GM21786 (cell line): ENCODE measurements around the gene NDUFS2.
A peak's percentile ranks its signal among the peaks of the same experiment; 100 is the strongest.
"Not testable (repeated sequence)": the region's sequence is repeated elsewhere in the genome, so short reads cannot be mapped to it uniquely, and the experiment has no call there.

ENCODE experiments used
- ATAC-seq: cut with Tn5 transposase; IDR thresholded peaks from one replicate; pipeline ENCODE4 v1.9.1; 2021; ENCODE audit not compliant: unreplicated experiment

Gene NDUFS2

DNA sequence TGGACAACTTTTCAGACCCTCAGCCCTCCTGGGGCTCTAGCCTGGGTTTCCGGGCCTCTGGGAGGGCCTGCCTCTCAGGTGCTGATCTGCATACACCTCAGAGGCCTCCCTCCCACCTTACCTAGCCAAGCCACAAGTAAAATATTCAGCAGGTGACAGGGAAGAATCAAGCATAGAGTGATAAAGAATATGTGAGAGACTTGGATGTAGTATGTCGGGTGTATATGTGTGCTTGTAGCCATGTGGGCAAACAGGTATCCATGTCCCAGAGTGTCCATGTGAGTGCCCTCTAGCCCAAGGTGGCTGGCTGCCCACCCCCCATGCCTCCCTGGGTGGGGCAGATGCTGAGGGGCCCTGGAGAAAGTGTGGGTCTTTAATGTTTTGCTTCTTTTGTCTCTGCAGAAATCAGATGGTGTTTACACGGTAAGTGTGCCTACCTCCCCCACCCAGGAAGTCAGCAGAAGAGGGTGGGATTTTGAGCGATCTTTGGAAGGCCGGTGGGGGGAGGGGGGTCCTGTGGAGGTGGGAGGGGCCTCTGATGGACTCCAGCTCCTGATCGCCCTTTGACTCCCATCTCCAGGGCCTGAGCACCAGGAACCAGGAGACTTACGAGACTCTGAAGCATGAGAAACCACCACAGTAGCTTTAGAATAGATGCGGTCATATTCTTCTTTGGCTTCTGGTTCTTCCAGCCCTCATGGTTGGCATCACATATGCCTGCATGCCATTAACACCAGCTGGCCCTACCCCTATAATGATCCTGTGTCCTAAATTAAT lies 16.3 kb downstream of the NDUFS2 start:
- ATAC-seq: no peak

DNA sequence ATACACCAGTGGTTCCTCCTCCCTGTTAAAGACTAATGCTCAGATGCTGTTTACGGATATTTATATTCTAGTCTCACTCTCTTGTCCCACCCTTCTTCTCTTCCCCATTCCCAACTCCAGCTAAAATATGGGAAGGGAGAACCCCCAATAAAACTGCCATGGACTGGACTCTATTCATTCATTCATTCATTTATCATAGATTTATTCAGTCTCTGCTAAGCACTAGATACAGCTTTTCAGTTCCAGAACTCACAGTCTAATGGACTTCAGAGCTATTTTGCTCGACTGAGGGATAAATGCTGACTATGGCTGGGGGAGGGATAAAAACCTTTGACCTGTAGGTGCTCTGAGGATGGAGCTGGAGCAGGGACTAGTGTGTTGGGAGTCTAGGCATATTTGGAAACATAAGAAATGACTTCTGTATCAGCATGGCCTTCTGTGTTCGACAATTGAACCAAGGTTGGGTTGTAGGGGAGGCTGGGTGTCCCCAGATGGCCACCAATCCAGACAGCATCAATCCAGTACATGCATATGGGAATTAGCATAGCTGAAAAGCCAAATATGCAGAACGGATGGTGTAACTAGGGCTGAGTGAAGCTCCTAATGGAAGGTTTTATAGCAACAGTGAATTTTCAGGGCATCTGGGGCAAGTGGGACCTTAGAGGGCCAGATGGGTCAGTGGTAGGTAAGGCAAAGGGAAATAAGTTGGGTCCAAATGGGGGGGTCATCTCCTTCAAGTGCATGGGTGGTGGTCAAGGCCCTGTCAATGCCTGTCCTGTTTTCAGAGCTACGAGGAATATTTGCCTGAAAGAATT lies 17.1 kb downstream of the NDUFS2 start:
- no peak for ATAC-seq

DNA sequence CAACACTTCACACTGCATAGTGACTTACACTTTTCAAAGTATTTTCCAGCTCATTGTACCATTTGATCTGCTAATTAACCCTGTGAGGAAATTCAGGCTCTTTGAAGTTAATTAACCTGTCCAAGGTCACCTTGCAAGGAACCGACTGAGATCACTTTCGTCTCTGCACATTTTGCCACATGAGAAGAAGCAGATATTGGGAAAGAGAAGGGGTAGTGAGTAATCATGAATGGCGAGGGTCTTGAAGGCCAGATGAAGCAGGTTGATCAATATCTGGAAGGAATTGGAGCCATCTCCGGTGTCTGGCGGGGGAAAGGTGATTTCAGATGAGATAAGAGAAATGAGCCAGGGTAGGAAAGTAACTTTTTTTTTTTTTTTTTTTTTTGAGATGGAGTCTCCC lies 17.8 kb downstream of the NDUFS2 start:
- ATAC-seq: no peak

DNA sequence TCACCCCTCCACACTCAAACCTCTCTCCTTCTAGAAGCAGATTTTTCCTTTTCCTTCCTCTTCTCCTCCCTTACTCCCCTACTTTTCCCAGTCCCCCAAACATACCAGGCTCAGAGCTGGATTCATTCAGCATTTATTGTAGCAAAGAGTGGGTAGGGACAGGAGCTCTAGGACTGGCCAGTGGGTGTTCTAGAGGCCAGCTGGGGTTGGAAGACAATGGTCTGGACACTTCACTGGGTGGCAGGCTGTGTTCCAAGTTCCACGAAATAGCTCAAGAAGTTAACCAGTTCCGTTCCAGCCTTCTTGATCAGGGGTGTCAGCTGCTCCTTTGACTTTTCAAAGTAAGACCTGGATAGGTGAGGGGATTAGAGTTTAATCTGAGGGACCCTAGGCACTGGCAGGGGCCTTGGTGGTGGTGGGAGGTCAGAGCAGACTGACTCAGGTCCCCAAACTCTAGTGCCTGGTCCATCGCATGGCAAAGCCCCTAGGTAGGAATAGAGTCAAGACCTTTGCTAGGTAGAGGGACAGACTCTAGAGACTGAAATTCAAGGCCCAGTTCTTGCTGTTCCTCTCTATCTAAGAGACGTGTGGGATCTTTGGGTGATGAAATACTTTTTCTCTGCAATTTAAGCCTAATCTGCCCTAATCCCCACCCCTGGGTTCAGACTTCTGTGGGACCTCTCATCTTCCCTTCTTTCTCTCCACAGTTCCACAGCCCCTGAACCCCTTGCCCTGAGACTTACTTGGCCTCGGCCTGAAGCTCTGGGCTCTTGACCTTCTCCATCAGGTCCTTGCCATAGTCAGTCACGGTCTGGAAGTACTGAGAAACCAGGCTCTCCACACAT lies 20.2 kb downstream of the NDUFS2 start:
- ATAC-seq: no peak

DNA sequence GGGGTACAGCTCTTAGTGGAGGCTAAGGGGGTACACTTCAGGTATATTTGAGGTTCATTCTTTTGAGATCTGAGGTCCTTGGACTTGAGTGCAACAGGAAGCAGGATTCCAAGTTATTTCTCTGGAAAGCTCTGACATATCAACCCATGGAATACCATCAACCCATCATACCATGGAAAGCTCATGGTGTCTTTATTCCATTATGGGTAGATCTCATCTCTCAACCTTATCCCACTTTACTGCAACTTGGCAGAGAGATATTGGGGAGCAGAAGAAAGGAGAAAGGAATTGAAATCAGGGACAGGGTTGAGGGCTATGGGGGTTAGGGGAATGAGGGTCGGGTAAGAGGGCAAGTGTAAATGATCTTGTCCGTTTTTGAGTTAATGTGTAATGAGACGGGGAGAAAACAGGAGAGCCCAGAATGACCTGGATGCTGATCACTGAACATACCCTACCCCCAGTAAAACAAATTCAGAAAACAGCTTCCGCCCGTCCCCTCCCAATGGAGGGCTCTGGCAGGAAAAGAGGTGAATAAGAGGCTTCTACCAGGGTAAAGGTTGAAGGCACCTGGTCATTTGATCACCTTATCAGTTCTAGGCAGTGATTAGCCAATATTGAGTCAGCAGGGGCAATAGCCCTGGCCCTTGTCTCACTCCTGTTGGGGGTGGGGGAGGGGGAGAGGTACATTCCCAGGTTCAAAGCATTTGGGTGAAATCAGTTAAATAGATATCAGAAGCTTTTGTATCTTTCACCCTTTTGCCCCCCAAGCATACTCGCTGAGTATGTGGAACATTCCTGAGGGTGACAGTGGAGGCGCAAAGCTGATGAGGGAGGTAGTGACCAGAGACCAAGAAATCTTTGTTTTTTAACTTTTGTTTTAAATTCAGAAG lies 21.9 kb downstream of the NDUFS2 start:
- ATAC-seq: no peak

DNA sequence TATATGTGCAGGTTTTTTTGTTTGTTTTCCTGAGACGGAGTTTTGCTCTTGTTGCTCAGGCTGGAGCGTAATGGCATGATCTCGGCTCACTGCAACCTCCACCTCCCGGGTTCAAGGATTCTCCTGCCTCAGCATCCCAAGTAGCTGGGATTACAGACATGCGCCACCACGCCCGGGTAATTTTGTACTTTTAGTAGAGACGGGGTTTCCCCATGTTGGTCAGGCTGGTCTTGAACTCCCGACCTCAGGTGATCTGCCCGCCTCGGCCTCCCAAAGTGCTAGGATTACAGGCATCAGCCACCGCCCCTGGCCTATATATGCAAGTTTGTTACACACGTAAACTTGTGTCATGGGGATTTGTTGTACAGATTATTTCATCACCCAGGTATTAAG lies 22.5 kb downstream of the NDUFS2 start:
- not testable (repeated sequence) for ATAC-seq

DNA sequence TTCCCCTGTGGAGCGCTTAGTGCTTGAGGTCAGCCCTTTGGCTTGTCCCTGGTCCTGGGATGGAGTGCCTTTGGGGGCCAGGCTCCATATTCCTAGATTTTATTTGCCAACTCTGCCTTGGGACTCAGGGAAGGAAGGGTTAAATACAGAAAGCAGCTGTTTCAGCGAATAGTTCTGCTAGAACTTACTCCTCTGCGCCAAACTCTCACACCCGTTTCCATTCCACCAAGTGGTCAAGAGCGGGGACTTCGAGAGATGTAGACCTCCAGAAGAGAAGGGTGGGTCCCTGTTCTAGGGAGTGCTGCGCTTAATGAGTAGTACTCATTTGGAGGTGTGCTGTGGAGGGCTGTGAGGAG lies 23.0 kb downstream of the NDUFS2 start:
- ATAC-seq: no peak

DNA sequence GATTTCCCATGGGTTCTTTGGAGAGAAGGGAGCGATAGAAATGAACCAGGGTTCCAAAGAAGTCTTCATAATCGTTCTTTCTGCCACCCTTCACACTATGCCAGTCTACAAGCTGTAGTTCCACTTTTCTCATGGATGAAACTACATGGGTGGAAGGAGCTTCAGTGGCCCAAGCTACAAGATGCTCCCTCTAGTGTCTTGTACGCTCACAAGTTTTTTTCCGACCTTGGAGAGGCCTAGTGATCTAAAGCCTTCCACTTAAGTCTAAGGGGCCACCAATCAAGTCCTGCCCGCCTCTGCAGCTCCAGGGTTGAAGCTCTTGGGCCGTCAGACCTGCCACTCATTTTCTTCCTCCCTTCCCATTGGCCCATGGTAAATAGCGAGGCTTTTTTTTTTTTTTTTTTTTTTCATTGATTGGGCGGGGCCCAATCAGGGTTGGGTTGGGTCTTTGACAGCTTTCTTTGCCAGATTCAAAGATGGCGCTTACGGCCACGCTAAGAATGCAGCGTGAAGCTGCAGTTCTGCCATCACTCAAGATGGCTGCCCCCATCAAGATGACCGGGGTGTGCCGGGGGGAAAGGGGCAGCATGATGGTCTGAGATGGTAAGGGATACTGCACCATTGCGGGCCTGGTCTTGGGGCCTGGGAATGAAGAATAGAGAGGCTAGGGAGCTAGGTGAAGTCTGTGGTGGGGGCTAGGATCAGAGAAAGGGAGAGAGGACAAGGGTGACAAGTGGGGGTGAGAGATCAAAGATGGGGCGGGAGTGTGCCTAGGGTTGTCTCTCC lies 23.6 kb downstream of the NDUFS2 start, which contains the start of gene TOMM40L:
TOMM40L (plus strand) TSS at position 527 of the 786 bp plus-strand sequence. CDS start 430 bp downstream, outside the sequence.
- ATAC-seq: peak; percentile 94

DNA sequence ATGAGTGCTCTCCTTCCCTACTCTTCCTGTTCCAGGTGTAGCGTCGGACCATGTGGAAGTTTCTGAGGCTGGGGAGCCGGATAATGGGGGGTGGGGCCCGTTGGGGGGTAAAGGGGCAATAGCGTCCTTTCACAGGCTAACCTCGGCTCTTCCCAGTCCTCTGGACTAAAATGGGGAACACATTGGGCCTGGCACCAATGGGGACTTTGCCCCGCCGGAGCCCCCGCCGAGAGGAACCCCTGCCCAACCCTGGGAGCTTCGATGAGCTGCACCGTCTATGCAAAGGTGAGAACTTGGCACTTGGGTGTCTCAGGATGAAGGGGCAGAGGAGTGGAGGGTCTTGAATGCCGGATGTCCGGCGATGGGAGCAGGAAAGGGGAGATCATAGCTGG lies 24.1 kb downstream of the NDUFS2 start:
- ATAC-seq: no peak

DNA sequence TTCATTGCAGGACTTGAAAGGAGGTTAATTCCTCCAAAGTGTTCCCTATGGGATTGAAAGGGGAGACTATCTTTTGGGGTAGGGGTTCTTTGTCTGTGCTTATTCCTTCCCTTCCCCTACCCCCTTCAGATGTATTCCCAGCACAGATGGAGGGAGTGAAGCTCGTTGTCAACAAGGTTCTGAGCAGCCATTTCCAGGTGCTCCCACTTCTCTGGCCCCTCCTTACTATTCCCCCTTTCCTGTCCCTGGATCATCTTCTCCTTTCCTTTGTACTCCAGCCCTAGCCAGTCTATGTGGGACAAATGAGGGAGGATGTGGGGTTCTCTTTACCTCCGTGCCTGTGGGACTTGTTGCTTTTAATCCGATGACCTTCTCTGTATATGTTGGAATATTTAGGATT lies 24.6 kb downstream of the NDUFS2 start:
- no peak for ATAC-seq

DNA sequence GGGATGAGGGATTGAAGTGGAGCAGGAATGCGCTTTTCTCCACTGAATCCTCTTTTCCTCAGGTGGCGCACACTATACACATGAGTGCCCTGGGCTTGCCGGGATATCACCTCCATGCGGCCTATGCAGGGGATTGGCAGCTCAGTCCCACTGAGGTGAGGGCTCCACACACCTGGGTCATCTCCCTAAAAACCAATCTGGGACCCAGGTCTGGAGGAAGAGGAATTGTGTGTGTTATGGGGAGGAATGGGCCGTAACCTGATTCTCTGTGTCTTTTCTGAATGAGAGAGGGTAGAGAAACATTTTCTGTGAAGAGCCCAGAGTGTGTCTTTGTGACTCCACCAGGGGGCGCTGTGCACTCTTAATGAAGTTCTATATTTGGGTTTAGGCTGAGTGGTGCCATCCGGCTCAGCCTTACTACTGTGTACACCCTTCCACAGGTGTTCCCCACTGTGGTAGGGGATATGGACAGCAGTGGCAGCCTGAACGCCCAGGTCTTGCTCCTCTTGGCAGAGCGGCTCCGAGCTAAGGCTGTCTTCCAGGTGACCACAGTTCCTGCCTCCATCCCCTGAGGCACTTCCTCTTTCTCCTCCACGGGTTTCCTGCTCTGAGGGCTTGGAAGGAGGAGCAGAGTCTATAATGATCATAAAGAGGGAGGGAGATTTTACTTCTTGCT lies 25.2 kb downstream of the NDUFS2 start:
- peak; percentile 27 for ATAC-seq

DNA sequence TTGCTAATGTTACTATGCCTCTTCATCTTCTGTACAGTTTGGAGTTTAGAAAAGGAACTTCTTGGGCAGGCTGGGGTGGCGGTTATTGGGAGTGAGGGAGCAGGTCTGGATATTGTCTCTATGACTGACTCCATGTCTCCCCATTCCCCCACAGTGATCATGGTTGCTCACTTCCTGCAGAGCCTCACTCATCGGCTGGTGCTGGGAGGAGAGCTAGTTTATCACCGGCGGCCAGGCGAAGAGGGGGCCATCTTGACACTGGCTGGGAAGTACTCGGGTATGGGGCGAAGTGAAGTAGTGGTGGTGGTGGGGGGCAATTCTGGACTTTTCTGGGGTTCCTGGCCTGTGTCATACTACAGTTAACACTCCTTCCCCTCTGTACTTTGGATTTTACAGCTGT lies 25.9 kb downstream of the NDUFS2 start:
- no peak for ATAC-seq

DNA sequence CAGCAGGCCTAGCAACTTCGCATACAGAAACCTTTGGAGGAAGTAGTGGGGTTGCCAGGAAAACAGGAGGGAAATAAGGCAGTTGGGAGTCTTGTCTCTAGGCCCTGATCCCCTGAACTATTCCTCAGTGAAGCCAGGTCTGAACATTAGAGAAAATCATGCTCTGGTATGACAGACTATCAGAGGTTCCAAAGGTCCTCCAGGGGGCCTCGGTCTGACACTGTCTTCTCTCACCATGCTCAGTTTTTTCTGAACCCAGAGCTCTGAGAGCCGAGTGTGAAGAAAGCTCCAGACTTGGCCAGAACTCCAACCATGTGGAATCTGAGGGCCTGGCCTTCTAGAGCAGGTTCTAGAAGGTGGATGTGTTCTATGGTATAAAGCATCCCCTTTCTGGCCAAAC lies 27.7 kb downstream of the NDUFS2 start:
- no peak for ATAC-seq

DNA sequence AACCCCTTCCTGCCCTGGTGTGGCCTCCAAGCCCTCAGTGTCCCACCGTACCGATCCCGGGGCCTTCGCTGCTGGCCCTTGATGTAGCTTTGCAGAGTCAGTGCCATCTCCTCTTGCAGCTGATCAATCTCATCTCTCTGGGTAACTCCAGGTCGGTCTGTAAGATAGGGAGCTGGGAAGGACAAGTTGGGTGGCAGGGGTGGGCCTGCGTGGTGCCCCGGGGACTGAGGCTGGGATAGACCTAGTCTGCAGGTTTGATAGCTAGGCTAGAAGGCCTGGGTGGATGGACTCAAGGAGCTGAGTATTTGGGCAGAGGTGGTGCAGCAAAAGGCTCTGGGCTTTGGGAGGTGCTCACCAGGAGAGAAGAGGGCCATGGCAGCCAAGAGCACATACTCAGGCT lies 28.6 kb downstream of the NDUFS2 start:
- ATAC-seq: no peak

DNA sequence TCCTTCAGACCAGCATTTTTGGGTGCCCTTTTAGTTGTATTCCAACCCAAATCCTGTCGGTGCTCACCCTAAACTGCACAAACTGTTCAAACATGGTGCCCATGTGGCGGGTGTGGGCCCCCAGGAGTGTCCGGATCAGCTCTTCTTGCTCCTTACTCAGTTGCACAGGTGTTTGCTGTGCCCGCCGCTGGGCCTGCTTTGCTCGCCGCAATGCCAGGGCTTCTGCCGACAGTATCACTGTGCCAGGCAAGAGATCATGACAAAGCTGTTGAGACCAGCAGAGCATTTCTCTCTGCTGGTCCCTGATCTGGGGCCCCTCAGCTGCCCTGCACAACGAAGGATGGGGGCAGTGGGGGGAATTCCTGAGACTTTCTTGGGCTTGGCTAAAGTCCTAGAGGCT lies 30.9 kb downstream of the NDUFS2 start:
- no peak for ATAC-seq

DNA sequence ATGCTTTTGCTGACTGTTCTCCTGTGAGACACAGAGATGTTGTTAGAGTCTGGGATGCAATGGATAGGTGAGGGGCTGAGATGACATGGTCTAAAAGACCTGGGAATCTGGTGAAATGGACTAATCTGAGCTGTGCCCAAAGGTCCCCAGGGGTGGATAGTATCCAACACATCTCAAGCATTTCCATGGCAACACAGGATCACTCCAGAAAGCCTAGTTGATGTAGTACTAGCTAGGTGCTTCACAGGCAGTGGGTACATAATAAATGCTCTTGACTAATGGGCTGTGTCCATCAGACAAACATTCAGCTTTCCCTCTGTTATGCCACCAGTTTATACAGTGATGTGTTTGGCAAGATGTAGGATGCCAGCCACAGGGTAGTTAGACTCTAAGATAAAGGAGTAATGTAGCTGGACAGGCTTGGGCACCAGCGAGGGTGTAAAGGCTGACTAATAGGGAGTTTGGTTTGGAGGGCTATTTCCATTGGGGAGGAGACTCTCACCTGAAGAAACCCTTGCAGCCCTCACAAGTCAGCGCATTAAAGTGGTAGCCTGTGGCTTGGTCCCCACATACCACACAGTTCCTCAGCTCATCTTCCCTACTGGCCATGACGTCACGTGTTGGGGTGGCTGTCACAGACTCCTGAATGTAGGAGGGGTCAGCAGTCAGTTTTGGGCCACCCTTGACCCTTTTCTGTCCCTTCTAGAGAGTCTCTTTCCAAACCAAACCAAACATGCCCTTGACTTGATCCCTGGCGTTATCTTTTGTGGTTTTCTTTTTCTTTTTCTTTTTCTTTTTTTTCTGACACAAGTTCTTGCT lies 34.0 kb downstream of the NDUFS2 start:
- no peak for ATAC-seq

DNA sequence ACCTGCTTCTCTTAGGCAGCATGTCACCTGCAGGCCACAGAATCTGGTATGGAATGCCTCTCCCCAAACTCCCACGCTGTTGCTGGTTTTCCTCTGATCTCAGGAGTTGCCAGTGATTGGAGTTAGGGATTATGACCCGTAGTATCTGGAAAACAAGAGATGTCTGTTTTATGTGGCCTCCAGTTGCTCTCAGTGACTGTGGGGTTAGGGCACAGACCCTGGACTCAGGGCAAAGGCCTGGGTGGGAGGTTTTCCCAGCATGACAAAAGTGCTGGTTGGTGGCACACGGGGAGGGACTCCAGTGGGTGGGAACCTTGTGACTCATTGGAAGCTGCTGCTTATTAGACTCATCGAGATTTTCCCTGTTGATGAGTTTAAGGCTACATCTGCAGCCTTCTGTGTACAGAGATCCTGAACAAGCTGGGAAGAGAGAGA lies 35.9 kb downstream of the NDUFS2 start, which contains the start of gene NR1I3:
NR1I3 (minus strand) TSS at position 165 of the 435 bp plus-strand sequence. CDS start 1,638 bp downstream, outside the sequence.
- ATAC-seq: no peak

DNA sequence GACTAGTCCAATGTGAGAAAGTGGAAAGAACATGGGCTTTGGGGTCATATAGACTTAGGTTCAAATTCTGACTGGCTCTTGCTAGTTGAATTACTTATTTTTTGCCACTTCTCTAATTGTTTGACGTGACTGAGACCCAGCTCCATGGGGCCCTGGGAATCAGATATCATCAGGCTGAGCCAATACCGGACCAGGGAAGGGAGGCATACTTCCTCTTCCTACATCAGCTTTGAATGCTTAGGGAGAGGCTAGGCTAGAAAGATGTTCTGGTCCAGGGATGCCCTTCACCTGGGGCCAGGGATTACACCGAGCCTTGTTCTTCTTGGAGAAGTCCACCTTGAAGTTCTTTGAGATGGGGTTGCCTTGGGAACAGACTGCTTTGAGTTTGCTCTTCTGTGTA lies 39.5 kb downstream of the NDUFS2 start:
- no peak for ATAC-seq
